K562 (cell line): ENCODE results near the gene ILKAP. TPM values are rescaled to one million over a fixed set of nuclear protein-coding genes. Genes with fewer than 3 reads are reported as not detected.

Experiments used
- MGA ChIP-seq: fragments of 450-650 bp; IDR thresholded peaks from 2 replicates; pipeline ENCODE4 v1.6.1; 2016; ENCODE audit warnings: mild to moderate bottlenecking, moderate library complexity
- polyA plus RNA-seq, 8 experiments: library from polyadenylated mRNA; depleted of rRNA in 4 of 8; stranded (reverse) in 5 of 8; unstranded in 3 of 8; fragments of >200 nt; fragmentation: Nextera tagmentation in 2 of 8; fragmentation: Illumina TruSeq in 1 of 8; extraction: Ambion mirVana in 2 of 8; extraction: Trizol in 1 of 8; gene quantifications; 2 replicates each; pipeline versions ENCODE4 v1.2.1 to v1.2.3, GENCODE V29; 2011 to 2014; ENCODE audit warnings: inconsistent platforms in 1 of 8, missing spikeins in 1 of 8
- total RNA-seq, 7 experiments: library from RNA; depleted of rRNA in 6 of 7; stranded (reverse); fragments of >200 nt in 6 of 7; fragmentation: Illumina TruSeq in 2 of 7; extraction: Trizol in 2 of 7; gene quantifications; 2 replicates each; pipeline versions ENCODE4 v1.2.1 to v1.2.3, GENCODE V29; 2011 to 2021; ENCODE audit warnings: low replicate concordance in 1 of 7

The ILKAP gene
- total and polyA plus RNA-seq, 9 of the 15 experiments (the other 6 are each of a cell fraction or from before 2014, with no cell fraction given) = 3.1 to 43.9 (median 20.7) TPM

GRCh38 chr2:238140040-238140439, 63.5 kb downstream of the ILKAP start (continued):
- TF ChIP-seq MGA = 0 out of 2 replicates have a peak, but pooled peaks have one; percentile 18
